ENCODE measurements around the gene C22orf39.

C22orf39 gene

DNA sequence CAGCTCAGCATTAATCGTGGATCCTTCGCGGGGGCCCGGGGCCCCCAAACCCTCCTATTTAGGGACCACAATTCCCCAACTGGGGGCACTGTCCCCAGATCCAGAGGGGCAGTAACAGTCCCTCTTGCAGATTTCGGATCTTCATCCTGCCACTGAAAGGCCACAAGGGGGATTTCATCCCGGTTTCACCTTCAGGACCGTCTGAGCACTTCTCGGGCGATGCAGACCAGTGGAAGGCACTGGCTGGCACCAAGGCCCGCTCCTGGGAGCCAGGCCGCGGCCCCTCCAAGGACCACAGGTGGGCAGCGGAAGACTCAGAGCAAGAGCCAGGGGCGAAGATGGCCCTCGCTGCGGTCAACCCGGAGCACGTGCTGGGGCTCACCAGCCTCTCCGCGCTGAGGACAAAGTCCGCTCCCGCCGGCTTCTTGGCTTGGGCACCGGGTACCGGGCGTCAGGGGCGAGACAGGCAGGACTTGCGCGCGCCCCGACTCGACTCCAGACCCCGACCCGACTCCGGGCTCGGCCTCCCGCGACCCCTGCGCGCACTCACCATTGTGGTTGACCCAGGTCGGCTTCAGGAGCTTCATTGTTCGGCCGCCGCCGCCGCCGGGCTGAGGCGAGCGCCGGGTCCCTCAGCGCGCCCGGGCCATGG, 16.5 kb downstream of the C22orf39 start:
- no peak for DNase-seq (ENCODE audit: low read depth in 2 of 2)

DNA sequence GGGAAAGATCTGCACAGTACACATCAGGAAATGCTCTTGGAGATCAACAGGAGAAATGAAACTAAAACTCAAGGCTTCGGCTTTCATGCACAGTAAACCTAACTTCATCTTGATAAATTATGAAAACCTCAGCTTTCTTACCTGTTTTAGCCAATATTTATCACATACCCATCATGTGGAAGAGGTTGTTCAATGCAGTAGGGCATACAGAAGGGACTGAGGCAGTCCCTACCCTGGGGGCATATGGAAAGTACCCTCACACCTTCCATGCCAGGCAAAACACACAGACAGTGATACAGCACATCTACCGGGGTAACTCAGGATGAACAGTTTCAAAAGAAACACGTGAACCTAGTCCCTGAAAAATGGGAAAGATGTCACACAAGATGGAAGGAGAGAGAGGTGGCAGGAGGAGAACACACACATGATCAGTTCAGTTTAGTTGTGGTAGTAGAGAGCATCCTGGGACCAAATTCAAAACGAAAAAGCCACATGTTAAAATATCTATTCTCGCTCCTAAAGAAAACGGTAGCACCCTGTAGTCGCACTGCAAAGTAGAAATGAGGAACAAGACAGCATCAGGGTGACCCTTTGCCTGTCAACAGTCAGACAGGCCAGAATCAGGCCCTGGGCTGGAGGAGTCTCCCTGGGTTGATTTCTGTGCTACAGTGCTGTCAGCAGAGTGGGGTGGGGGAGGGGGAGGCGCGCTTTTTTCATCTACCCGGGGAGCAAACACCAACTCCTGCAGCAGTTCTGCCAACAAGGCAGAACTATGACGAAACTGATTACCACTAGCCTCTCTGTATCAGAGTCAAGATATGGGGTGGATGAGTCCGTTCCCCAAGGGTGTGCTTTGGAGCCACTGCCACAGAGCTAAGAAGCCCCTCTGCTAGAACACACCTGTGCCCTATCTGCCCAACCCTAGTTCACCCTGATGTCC, 17.3 kb downstream of the C22orf39 start:
- no peak for DNase-seq (ENCODE audit: low read depth in 2 of 2)

DNA sequence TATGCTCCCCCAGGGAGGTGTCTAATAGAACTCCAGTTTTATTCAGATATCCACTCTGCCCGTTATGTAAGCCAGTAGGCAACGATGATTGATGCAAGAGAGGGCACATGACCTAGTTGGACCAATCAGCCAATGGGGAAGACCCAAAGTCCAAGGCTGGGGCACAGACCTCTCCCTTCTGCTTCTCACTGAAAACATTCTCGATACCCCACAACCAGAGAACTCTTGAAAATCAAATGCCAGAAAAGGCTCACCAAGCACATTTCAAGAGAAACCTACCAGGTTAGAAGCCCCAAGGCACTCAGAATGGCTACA, 23.4 kb downstream of the C22orf39 start:
- no peak for DNase-seq (ENCODE audit: low read depth in 2 of 2)

DNA sequence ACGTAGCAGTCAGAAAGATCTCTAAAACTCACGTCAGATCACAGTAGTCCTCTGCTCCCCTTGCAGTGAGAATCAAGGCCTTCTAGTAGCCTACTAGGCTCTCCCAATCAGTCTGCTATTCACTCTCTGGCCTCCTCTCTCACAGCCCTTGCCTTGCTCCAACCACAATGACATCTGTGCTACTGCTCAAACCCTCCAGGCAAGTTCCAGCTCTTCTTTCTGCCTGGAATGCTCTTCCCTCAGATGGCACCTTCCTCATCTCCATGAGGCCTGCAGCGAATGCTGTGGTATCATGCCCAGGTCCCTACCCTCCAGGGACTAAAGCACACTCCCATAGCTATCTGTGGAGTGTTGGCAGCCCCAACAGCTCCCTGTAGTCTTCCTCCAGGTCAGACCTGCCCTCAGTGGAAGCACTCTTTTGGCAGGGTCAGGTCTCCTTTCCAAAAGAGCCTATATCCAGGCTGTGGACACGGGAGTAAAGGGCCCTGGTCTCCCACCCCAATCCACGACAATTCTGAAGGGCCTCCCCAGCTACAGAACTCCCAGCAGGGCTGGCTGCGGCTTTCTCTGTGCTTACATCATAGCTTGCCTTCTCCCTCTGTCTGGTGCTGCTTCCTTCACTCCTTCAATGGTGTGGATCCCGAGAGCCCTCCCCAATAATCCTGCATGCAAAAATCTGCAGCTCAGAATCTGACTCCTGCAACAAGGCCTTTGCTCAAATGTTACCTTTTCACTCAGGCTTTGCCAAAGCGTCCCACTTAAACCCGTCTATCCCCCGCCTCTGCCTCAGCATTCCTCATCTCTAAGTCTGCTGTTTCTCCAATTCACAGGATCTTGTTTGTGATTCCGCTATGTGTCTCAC, 24.8 kb downstream of the C22orf39 start:
- no peak for DNase-seq (ENCODE audit: low read depth in 2 of 2)

DNA sequence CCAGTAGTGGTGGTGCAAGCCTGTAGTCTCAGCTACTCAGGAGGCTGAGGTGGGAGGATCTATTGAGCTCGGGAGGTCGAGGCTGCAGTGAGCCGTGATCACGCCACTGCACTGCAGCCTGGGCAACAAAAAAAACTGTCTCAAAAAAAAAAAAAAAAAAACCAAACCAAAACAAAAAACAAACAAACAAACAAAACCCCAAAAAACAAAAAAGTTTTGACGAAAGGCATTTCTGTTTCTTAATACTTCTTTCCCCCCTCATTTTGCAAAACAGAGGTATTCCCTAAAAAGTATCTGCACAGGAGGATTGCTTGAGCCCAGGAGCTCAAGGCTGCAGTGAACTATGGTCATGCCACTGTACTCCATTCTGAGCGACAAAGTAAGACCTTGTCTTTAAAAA, 27.2 kb downstream of the C22orf39 start:
- no peak for DNase-seq (ENCODE audit: low read depth in 2 of 2)

DNA sequence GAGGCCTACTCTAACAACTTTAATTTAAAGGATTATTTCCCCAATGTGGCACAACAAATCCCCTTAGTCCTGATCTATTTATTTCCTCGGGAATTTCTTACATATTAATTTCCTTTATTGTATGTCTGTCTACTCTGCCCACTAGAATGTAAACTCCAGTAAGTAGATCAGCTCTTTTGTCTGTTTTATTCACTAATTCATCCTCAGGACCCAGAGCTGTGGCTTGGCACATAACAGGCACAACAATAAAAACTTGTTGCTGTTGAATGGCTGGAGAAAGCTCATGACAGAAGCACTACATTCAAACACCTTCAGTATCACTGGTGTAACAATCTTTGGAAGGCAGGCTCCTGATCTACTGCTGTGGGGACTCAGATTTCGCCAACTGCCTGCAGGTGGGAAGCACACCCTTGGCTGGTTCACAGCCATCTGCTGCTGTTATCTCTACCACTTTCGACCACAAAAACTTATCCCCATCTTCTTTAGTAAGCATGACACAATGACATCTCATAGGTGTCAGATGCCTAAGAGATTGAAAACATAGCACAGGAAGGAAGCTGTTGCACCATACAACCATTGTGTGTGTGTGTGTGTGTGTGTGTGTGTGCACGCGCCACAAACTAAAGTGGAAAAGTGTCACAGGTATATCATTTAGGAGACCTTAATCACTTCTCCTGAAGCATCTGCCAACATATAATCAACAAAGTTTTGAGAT, 27.9 kb downstream of the C22orf39 start:
- peak in 1 of 2 donors; percentile 22 for DNase-seq (ENCODE audit: low read depth in 2 of 2)

DNA sequence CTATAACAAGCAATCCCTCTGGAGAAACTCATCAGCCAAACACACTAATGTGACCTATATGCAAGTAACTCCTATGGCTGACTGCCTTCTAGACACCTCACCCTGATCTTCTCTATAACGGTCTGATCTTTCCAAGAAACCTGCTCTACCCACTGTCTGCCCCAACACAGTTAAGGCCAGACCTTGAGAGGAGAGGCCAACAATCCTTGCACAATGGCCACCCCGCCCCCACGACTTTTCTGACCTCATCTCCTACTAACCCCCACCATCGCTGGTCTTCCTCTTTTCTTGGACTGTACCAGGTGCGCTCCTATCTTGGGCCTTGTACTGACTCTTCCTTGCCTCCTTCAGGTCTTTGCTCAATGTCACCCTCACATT, 28.4 kb downstream of the C22orf39 start:
- DNase-seq (ENCODE audit: low read depth in 2 of 2) = no peak

DNA sequence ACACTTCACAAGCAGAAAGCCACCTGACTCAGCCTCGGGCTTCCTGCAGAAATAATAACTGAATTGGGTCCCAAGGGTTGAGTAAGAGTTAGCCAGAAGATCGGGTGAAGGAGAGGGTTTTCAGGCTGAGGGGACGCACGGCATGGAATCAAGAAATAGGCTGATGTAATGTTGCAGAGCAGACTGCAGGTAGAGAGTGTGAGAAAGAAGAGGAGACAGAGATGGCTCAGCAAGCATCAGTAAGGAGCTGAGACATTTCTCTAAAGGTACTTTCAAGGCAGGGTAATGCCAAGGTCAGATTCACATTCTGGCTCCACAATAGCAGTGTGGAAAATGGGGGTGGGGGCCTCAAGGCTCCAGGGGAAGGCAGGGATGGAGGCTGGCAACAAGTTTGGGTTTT, 34.6 kb downstream of the C22orf39 start:
- DNase-seq (ENCODE audit: low read depth in 2 of 2) = no peak

DNA sequence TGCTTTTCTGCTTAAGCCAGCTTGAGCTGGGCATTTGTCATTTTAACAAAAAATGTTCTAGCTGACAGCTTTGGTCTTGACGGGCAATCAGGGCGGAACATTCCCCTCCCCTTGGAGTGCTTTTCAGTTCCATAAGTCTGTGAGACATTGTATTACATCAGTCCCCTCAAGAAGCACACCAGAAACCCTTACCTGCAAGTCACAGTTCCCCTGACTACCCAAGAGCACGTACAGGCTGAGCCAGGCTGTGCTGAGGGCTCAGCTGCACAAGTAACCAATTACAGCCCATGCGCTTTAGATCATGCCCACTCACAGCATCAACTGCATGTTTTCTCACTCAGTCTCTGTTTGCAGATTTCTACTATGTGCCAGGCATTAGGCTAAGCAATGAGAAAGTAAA, 35.0 kb downstream of the C22orf39 start:
- DNase-seq (ENCODE audit: low read depth in 2 of 2) = no peak

DNA sequence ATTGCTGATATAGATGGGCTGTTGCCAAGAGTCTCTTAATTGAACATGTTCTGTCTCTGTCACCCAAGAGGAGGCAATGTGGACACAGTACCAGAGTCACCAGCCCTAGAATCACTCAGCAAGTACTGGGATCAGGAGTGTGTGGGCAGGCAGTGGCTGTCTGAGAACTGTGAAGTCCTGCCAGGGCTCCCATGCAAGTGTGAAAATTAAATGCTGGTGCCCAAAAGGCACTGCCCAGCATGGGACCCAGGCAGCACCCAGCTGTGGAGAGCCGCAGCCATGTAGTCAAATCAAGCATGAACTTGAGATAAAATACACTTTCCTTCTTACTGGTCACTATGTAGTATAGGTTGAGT, 35.8 kb downstream of the C22orf39 start:
- no peak for DNase-seq (ENCODE audit: low read depth in 2 of 2)

DNA sequence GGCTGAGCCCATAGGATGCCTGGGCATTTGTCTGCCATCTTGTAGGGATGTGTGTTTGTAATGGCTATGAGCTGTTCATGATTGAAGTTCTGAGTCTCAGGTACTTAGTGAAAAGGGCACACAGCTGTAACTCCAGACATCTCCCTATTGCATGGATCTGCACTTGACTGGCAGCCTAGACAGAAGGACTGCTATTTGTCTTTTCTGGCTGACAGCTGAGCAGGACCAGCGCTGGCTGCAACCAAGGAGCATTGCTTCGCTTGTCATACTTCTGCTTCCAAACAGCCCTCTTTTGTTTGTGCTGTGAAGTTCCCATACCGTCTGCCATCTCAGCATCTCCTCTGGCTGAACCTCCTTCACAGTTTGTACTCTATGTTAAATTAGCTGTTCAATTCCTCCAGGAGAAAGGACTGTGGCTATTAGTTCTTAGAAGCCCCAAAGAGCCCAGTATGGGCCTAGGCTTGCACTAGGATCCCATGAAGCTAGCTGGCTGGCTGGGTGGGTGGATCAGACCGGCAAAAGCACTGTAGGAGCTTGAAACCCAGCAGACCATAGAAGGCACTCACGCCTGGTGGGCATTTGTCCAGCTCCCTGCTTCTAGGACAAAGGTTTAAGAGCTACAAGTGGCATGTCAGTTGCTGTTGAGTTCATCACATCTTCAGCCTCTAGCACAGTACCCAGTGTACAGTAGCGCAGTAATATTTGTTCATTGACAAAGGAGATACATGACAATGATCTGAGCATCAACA, 36.4 kb downstream of the C22orf39 start:
- DNase-seq (ENCODE audit: low read depth in 2 of 2) = no peak

DNA sequence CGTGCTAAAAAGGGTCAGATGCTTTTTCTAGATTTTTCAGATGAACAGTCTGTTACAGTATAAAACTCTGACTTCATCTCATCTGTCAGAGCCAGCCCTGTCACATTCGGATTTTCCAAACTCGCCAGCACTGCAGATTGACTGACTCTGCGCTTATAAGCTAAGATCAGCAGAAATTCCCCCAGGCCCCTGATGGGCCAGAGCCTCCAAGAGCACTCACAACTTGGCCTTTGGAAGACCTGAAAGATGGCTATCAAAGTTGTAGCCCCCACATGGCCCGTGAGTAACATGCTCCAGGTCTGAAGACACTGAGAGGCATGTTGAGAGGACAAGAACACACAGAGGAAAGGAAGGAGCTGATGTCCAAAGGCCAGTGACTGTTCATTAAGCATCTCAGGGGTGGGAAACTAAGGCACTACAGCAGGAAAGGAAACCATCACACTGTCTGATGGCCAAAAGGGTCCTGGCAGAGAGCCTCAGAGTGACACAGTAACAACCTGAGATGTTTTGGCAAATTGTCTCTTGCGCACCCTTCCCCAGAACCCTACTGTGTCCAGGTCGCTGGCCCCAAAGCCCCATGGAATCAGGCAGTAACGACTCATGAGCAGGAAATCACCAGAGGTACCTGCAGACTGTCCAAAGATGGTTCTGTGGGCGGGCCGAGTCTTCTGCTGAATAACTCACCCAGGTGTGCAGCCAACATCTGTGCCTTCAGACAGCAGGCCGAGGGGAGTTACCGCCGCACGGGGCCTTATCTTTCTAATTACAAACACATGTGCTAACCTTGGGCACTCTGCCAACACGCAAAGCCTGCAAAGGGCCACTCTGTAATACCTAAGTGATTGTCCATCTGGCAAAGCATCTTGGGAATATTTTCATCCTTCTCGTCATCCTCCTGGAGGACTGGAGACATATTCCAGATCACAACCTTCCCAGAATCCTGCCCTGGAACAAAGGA, 39.6 kb downstream of the C22orf39 start:
- no peak for DNase-seq (ENCODE audit: low read depth in 2 of 2)

DNA sequence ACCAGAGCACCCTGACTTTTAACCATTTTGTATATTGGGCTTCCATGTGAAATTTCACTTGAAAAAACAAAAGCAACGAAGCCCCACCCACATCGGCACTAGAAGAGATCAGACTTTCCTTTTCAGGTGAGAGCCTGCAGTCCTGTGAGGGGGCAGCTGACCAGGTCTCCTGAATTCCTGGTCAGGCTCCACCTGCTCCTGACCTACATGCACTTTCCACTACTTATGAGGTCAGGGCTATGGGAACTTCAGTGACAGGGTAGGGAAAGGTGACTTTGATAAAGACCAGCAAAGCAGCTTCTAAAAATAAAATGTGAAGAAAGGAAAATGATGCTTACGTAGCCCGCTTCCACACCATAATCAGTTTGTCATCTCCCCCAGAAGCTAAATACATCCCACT, 40.7 kb downstream of the C22orf39 start:
- no peak for DNase-seq (ENCODE audit: low read depth in 2 of 2)

DNA sequence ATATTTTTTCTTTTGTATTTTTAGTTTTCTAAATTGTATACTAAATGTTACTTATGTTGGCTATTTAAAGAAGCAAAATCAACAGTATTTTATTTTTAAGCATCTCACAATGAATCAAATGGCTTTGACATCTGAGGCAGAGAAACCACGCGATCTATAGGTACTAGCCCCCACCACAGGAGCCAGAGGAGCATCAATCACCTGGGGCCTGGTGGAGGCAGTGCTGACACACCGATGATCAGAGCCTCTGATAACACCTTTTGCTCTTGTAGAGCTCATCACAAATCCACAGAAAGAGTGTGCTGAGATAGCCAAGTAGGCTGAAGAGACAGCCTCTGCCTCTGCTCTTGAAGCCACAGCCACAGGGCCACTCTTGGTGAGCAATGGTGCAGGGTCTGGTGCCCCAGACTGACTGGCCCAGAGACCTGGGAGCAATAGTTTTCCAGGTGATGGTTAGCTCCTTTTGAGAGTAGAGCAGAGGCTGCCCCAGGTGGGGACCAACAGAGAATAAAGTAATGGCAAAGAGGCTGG, 41.2 kb downstream of the C22orf39 start:
- DNase-seq (ENCODE audit: low read depth in 2 of 2) = no peak

DNA sequence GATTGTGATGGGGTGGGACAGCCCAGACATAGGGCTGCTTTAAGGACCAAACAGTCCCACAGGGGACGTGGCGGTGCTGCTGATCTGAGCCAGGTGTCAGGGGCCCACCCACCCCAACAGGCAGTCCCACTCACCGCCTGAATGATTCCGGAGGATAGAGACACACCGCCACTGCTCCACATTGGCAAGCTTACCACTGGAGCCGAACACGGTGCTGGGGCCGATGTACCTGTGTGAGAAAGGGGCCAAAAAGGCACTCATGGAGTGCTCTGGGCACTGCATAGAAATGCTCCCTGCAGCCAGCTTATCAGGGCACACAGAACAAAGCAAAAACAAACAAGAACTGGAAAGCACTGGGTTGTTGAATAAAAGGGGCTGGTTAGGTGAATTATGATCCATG, 41.9 kb downstream of the C22orf39 start:
- no peak for DNase-seq (ENCODE audit: low read depth in 2 of 2)

DNA sequence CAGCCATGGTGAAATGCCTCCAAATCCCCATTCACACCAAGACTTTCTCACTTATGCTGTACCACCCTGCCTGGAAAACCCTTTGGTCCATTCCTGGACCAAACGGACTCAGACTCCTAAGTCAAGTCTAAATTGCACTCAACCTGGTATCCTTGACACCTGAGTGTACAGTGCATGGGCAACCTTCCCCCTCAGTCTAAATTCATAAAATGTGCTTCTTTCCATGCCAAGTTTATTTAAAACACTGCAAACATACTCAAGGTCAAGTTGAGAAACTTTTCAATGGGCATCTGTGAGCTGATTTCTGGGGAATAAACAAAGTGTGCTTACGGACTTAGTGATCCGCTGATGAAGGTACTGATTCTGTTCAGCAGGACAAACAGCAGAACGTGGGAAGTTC, 42.4 kb downstream of the C22orf39 start:
- no peak for DNase-seq (ENCODE audit: low read depth in 2 of 2)

DNA sequence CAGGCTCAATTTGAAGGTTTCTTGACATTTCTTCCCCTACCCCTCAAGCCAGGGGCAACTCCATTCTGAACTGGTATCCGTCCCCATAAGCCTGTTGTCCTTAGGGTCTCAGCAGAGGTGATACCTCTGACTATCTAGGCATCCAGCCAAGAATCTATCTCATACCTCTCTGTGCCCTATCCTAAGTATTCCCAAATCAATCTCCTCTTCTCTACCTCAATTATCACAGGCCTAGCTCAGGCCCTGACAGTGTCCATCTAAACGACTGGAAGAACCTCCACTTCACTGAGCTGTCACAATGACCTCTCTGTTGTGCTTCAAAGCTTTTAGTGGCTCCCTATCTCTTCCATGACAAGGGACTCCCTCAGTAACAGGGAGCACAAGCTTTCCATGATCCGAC, 42.8 kb downstream of the C22orf39 start:
- no peak for DNase-seq (ENCODE audit: low read depth in 2 of 2)

DNA sequence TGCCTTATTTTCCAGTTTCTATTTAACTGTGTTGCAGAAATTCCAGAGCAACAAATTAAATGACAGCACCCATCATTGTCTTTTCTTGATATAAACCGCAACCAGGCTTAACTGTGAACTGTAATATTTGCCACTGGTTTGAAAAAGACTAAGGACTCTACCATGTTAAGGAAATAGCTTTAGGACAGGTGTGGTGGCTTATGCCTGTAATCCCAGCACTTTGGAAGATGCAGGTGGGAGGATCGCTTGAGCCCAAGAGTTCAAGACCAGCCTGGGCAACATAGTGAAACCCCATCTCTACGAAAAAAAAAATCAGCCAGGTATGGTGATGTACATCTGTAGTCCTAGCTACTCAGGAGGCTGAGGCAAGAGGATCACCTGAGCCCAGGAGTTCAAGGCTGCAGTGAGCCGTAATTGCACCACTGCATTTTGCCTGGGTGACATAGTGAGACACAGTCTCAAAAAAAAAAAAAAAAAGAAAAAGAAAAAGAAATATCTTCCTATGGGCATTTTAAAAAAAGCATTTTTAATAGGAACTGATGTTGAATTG, 44.8 kb downstream of the C22orf39 start:
- no peak for DNase-seq (ENCODE audit: low read depth in 2 of 2)

DNA sequence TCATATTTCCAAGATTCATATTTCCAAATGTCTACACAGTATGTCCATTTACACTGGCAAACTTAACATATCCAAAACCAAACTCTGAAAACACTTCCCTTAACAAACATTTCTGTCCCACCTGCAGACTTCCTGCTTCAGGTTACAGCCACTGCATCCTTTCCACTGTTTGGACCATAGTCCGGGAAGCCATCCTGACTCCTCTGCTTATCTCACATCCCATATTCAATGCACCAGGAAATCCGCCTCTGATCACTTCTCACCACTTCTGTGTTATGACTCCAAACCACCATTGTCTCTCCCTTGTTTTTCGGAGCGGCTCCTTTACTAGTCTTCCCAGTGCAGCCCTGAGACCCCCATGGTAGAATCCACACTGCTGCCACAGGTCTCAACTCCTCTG, 46.0 kb downstream of the C22orf39 start:
- DNase-seq (ENCODE audit: low read depth in 2 of 2) = no peak

DNA sequence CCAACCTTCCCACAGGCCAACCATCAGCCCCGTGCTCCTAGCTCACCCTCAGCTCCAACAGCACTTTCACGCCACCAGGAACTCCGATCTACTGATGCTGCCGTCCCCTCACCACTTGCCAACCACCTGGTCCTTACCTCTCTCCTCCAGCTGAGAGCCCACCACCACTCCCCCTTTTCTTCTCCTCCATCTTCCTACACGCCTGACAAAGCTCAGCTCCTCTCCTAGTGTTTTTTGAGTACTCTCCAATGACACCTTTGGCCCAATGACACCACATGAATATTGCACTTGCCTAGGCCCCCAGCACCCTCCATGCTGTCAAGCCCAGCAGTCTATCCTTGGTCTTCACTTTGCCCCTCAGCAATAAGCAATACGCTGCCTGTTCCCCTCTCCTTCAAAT, 46.6 kb downstream of the C22orf39 start:
- DNase-seq (ENCODE audit: low read depth in 2 of 2) = no peak
